NCI-H524 (cell line): ENCODE measurements around the gene HSP90B1.
A peak's percentile ranks its signal among the peaks of the same experiment; 100 is the strongest.

Experiments used
- DNase-seq, 2 experiments: peaks; one replicate each; lab custom pipeline; 2025; lab: John Stamatoyannopoulos, UW

Gene HSP90B1

DNA sequence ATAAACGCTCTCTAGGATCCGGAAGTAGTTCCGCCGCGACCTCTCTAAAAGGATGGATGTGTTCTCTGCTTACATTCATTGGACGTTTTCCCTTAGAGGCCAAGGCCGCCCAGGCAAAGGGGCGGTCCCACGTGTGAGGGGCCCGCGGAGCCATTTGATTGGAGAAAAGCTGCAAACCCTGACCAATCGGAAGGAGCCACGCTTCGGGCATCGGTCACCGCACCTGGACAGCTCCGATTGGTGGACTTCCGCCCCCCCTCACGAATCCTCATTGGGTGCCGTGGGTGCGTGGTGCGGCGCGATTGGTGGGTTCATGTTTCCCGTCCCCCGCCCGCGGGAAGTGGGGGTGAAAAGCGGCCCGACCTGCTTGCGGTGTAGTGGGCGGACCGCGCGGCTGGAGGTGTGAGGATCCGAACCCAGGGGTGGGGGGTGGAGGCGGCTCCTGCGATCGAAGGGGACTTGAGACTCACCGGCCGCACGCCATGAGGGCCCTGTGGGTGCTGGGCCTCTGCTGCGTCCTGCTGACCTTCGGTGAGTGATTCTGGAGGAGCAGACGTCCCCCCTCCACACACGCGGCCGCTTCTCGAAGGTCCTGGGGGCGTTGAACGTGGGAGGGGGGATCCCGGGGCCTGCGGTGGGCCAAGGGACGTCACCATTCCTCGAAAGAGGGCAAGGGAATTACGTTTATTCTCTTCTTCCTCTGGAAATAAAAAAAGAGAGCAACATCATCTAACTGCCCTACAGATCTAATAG lies at the start of gene HSP90B1:
HSP90B1 (plus strand) TSS at position 377 of the 753 bp plus-strand sequence; CDS start at position 483, 106 bp downstream.
- DNase-seq: peak; percentile 99 to 100

- DNase-seq: no peak
These were observed 48.9 kb upstream of the HSP90B1 start for GRCh38 chr12:103881261-103881660.

DNA sequence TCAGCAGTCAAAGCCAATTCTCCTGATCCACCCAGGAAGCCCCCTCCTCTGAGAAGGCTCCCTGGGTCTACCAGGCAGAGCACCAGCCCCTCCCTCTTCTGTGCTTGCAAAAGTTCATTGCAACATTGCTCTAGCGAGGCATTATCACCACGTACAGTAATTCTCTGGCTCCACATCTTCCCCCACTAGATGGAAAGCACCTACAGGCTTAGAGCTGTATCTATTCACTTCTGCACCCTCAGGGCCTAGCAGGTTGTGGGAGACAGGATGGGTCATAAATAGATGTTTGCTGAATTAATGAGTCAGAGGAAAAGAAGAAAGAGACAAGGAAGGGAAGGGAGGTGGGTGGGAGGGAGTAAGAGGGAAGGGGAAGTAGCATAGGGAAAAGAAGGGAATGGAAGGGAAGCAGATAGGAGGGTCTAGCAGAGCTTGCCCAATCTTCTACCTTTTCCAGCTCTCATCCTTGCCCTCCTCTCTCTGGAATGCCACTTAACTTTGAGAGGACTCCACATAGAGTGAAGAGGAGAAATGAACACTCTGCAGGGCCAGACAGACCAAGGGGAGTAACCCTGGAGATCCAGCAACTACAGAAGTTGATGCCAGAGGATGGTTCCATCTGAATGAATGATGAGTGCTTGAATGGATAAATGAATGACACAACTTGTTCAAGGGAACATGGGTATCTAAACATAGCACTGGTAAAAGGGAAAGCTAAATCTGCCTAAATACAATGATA lies 47.2 kb upstream of the HSP90B1 start:
- DNase-seq: no peak

DNA sequence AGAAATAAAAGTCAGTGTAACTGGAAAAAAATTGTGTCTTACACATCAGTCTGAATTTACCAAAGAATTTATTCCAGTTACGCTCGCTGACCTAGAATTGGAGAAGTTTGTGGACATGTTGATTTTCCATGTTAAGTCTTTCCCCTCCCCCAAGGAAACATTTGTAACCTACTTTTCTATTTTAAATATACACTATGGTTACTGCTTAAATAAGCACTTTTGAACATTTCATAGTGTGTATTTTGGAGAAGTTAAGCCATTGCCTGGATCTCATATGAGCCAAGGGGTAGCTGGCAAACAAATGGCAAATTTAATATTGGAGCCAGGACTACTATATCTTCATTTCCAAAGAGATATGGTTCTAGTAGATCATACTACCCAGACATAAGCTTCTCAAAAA lies 46.3 kb upstream of the HSP90B1 start:
- DNase-seq: no peak

DNA sequence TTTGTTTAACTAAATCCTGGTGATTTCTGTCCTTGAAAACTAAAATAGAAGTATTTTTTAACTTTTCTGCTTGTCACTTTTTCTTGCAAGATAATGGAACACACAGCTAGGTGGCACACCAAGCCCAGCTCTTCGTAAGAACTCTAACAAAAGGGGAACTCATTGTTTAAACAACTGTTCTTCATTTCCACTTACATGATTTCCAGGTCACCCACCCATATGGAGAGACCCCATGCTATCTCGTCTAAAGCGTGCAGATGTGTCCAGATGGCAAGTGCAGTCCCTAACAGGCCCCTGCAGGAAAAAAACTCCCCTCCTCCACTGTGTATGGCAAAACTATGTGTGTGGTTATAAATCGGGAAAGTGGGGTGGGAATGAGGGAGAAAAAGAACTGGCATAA lies 45.9 kb upstream of the HSP90B1 start:
- peak; percentile 32 to 81 for DNase-seq

DNA sequence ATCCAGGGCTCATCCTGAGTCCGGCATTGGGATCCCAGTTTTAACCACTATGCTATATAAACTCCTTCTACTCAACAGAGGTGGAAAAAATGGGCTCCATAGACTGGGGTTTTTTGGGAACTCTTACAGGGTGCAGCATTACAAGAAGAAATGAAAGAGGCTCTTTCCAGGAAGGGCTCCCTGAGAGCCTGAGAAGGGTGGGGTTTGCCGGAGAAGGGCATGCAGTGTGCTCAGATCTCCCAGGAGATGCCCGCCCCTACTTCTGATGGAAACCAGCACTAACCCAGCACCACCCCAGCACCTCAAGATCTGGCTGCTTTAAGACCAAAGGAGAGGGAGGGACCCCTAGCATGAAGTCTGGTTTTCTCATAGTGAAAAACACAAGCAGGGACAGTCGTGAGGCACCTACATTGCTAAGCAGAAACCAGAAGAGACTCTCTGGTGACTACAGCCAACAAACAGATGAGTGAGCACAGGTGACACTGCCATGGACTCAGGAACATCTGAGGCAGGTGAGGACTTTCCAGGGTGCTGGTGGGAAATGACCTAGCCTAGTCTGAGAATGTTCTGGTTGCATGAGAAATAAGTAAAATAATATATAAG lies 43.9 kb upstream of the HSP90B1 start:
- DNase-seq: no peak

- no peak for DNase-seq
These were observed 42.5 kb upstream of the HSP90B1 start for GRCh38 chr12:103887738-103888137.

- DNase-seq: no peak
These were observed 32.9 kb upstream of the HSP90B1 start for GRCh38 chr12:103897316-103897715.

DNA sequence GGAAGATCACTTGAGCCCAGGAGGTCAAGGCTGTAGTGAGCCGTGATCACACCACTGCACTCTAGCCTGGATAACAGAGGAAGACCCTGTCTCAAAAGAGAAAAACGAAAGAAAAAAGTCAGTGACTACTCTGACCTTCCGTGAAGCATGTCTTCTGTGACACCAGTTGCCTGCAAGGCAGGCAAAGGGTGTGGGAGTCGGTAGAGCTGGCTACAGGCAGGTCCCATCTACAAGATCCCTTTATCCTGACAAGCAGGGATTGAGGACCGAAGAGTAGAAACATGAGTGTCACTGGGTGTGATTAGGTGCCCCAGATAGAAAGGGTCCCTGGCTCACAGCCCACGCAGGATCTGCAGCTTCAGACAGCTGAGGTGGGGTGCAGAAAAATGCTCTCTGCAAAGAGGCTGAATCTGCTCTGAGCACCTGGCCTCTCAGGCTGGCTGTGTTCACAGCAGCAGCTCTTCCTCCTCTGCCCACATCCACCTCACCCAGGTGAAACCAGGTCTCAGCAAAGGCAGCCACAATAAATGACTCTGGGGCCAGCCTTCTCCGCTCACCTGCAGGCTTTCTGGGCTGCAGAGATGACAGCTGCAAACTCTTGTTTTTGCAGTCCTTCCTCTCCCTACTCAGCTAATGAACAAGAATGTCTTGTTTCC lies 28.6 kb upstream of the HSP90B1 start:
- peak in 1 of 2 experiments; percentile 14 for DNase-seq

- DNase-seq: peak; percentile 70 to 91
These were observed 26.2 kb upstream of the HSP90B1 start for GRCh38 chr12:103903993-103904392.

DNA sequence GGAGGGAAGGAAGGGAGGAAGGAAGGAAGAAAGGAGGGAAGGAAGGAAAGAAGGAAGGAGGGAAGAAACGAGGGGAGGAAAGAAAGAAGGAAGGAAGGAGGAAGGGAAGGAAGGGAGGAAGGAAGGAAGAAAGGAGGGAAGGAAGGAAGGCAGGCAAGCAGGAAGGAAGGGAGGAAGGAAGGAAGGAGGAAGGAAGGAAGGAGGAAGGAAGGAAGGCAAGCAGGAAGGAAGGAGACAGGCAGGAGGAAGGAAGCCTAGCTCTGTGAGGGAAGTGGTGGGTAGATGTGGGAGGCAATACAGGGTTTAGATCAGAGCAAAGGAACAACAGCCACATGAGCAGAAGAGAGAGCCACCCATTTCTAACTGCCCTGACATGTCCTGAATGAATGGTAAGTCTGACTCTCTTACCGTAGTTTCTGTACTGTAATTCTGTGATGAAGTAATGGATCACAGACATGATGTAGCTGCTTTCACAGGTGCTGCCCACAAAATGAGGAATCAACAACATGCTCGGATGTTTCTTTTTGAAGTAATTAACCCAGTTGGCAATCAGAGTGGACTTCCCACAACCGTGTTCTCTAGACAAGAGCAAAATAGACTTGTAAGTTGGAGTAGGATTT lies 24.4 kb upstream of the HSP90B1 start:
- no peak for DNase-seq

DNA sequence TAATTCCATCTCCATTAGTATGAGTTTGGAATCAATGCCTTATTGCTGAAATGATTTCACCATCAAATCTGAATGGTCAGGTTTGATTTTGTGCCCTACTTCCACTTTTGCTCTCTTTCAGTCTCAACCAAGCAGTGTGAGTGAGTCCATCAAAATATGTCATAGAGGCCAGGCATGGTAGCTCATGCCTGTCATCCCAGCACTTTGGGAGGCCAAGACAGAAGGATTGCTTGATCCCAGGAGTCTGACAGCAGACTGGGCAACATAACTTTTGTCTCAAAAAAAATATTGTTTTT lies 22.0 kb upstream of the HSP90B1 start:
- no peak for DNase-seq

- no peak for DNase-seq
These were observed 21.3 kb upstream of the HSP90B1 start for GRCh38 chr12:103908877-103909276.

- no peak for DNase-seq
These were observed 20.4 kb upstream of the HSP90B1 start for GRCh38 chr12:103909811-103910210.

- no peak for DNase-seq
These were observed 18.1 kb upstream of the HSP90B1 start for GRCh38 chr12:103912069-103912468.

DNA sequence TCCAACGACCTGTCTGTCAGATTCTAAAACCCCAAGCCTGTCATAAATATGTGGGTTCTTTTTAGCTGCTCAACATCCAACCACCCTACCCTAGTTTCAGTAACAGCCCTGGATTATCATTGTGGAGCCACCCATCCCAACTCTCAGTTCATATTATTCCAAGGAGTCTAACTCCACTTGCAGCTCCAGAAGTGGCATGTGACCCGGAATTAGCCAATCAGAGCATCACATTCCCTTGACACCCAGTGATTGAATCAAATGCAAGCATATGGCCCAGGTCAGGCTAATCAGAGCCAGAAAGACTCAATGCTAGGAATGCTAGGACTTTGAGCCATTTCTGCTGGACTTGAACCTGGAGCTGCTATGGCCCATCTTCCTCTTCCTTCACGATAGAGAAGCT lies 17.1 kb upstream of the HSP90B1 start:
- peak; percentile 61 to 79 for DNase-seq

DNA sequence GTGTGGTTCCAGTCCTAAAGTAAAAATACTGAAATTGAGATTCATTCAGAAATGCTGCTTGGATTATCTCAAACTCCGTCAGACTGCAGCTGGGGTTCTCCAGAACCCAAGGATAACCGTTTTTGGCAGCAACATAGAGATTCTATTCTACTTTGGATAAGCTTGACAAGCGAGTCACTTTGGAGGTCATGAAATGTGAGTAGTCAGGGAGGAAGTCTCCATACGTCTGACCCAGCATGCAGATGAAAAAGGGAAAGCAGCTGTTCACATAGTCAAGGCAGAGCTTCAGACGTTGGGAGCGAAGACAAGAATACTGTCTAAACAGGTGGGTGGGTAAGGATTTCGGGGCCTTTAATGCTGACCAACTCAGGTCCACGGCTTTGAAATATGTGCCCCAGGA lies 14.9 kb upstream of the HSP90B1 start:
- no peak for DNase-seq

GRCh38 chr12:103917873-103918272 lies 12.3 kb upstream of the HSP90B1 start:
- DNase-seq: no peak

DNA sequence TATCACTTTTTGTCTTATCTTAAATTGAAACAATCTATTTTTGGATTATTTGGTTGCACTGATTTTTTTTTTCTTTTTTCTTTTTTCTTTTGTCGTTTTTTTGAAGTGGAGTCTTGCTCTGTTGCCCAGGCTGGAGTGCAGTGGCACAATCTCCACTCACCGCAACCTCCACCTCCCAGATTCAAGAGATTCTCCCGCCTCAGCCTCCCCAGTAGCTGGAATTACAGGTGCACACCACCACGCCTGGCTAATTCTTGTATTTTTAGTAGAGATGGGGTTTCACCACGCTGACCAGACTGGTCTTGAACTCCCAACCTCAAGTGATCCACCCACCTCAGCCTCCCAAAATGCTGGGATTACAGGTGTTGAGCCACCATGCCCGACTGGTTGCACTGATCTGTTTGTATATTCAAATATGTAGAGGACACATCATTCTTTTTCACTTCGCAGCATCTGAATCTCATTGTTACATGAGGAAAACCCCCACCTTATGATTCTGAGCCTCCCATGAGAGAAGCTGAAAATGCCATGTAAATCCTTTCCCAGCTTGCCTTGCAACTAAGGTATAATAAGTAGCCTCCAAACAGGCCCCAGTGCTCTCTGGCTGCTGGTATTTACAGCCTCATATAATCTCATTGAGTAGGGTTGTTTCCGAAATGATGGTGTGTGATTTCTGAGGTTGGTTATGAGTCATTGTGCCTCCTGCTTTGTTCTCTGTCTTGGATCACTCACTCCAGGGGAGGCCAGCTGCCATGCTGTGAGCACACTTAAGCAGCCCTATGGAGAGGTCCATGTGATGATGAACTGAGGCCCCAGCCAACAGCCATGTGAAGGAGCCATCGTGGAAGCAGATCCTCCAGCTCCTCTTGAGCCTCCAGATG lies 5.2 kb upstream of the HSP90B1 start:
- DNase-seq: peak in 1 of 2 experiments; percentile 50

DNA sequence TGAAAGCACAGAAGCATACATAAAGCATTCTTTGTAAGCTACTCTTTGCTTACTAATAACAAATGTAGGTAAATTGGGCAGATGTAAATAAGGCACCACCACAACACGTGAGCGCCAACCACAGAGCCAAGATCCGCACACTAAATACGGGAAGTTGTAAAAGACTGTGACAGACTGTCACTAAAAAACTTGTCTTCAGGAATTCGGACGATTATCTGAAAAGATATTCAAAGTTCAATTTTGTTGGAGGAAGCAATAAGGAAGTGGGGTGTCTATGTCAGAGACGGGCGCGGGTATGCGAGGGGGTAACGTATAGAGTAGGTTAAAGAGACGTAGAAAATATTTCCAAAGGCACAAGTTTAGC lies 1.5 kb upstream of the HSP90B1 start:
- no peak for DNase-seq

DNA sequence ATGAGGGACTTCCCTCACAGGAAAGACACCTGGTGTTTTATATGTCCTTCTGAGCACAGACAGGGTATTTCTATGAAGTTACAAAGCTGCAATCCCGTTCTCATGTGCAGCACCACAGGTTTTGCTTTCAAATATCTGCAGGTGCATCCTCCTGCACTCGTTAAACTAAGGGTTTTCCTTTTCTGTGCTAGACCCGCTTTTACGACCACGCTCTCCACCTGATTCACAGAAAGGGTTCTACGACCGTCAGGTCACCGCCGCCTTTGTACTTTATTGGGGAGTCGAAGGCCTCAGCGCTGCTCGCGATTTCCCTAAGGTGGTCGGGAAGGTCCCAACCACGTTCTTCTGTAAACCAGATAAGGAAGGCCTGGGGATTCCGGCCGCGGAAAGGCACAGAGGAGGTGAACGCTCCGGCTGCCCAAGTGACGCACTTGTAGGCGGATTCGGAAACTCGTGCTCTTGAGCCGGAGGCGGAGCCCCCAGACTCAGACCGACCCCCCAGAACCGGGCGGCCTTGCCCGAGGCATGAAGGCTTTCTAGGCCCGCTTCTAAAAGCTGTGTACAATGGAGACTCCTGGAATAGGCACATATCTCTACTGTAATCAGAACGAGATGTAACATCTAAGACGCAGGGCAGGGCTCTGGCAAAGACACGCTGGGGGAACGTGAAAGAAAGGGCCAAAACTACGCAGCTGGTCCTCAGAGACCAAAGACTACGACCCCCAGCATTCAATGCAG lies 995 bp upstream of the HSP90B1 start:
- DNase-seq: peak; percentile 90 to 92
